HG02642 (cell line): Measurements from ENCODE around the gene STMN3.

ENCODE experiments used
- ATAC-seq: cut with Tn5 transposase; IDR thresholded peaks from one replicate; pipeline ENCODE4 v1.9.1; 2021; ENCODE audit warnings: mild to moderate bottlenecking; ENCODE audit not compliant: unreplicated experiment, poor library complexity

STMN3 gene

DNA sequence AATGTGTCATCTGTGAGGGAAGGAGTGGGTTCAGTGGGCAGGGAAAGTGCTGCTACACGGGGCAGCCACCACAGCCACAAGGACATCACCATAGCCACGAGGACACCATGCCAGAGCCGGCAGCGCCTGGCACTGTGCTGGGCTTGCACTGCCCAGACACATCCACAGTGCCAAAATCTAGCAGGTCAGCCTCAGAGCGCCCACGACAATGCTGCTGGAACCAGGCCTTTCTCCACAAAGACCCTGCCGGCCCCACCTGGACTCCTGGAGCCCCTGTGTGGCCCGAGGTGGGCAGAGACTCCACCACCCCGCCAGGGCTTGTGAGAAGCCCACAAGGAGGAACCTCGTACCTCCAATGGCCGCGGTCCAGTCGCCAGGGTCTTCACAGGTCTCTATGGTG, 60.6 kb downstream of the STMN3 start:
- no peak for ATAC-seq

DNA sequence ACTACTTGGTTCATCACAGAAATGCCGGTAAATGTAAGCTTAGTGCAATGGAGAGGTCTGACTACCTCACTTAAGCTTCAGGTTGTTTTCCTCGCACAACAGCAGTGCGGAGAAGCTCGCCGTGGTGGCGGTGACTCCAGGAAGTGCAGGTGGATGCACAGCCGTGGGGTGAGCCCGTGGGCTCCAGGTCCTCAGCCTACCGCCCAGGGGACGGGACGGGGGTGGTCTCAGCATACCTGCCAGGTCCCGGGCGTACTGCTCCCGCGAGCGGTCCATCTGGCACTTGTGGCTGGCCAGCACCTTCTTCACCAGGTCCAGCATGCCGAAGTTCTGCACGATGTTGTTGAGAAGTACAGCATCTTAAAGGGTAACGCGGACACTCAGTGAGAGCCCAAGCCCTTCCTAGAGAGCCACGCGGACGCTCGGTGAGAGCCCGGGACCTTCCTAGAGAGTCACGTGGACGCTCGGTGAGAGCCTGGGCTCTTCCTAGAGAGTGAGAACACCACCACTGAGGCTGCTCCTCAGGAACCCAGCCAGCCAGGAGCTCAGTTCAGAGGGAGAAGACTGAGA, 61.4 kb downstream of the STMN3 start:
- ATAC-seq = no peak

- no peak for ATAC-seq
Observed at GRCh38 chr20:63591147-63591533, 62.1 kb downstream of the STMN3 start.

DNA sequence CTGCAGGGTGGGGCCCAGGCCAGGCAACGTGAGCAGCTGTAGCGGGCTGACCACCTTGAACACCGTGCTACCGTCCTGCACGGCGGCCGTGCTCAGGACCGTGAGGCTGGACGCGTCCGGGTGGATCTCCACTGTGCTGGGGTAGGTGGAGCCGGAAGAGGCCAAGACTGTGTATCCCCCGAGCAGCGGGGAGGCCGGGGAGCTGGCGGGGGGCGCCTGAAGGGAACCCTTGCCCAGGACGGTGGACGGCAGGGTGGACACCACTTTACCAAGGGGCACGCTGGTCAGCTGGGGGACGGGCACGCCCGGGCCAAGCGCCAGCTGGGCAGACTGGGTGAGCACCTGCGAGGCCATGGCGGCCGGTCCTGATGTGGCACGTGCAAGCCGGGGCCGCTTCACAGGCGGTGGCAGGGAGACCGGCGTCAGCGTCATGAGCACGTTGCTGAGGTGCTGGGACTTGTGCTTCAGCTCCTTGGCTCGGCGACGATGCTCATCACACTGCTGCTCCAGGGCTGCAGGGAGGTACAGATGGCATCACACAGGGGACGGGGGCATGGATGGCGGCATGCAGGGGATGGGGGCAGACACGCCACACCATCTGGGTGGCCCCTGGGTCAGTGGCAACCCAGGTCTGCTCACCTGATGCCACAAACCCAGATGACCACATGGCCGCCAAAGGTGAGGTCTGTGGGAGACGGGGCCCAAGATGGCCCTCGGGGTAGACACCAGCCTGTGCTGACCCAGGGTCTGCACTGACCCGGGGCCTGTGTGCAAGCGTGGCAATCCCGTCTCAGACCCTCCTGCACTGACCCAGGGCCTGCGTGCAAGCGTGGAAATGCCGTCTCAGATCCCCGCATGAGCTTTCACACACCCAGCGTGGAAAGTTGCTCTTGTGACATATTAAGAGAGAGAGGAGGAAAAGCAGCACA, 62.7 kb downstream of the STMN3 start:
- no peak for ATAC-seq
